ENCODE results near the gene TPH2. TPM values are rescaled to one million over a fixed set of nuclear protein-coding genes. Genes with fewer than 3 reads are reported as not detected.
A peak's percentile ranks its signal among the peaks of the same experiment; 100 is the strongest.

Gene TPH2
- polyA plus RNA-seq, 1 donor, result 0.04 TPM

GRCh38 chr12:72057330-72057914 lies 118.8 kb downstream of the TPH2 start:
- H3K4me1 ChIP-seq (ENCODE audit: control insufficient read depth, insufficient read depth, low read length), result peaks cover 7% of the 10 kb centered on the region
- H3K27ac ChIP-seq (ENCODE audit: low read length), result no peak overlapping the region
- DNase-seq, result no peak
- no peaks in the 10 kb centered on the region for H3K27me3 ChIP-seq (ENCODE audit: control insufficient read depth, insufficient read depth, low read length)
- no peaks in the 10 kb centered on the region for H3K36me3 ChIP-seq (ENCODE audit: control insufficient read depth, insufficient read depth, low read length)
- H3K4me3 ChIP-seq (ENCODE audit: low read length), result no peak overlapping the region
- H3K9me3 ChIP-seq (ENCODE audit: control insufficient read depth, low read depth, low read length), result no peaks in the 10 kb centered on the region
- WGBS (ENCODE audit: insufficient coverage, low lambda C conversion rate), result 88% methylated on average over 2 of the region's 5 CpGs

DNA sequence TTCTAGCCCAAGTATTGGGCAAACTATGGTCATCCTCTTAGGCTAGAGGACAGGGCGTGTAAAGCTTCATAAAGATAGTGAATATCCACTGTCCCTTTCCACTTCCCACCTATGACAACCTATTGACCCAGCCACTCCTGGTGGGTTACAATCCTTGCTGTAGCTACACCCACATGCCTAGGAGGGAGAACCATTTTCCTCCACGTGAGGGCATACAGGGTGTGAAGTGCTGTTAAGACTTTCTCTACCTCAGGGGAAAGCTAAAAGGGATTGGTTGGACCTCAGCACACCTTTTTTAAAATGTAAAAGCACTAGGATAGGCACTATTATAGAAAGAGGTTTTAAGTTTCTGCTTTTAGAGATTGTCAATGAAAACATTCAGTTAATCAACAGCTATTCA lies 124.4 kb downstream of the TPH2 start:
- Histone ChIP-seq H3K27ac (ENCODE audit: low read length) (no peak overlapping the region), H3K36me3 (ENCODE audit: control insufficient read depth, insufficient read depth, low read length) (no peaks in the 10 kb centered on the region), H3K4me3 (ENCODE audit: low read length) (no peak overlapping the region), H3K27me3 (ENCODE audit: control insufficient read depth, insufficient read depth, low read length) (no peaks in the 10 kb centered on the region), H3K9me3 (ENCODE audit: control insufficient read depth, low read depth, low read length) (no peaks in the 10 kb centered on the region), H3K4me1 (ENCODE audit: control insufficient read depth, insufficient read depth, low read length) (no peaks in the 10 kb centered on the region)
- DNase-seq, result peak in 1 of 2 donors; percentile 7
- WGBS (ENCODE audit: insufficient coverage, low lambda C conversion rate), result no CpG with 5 or more reads among the region's 2 CpGs

- H3K36me3 ChIP-seq (ENCODE audit: control insufficient read depth, insufficient read depth, low read length), result no peaks in the 10 kb centered on the region
- WGBS (ENCODE audit: insufficient coverage, low lambda C conversion rate), result 87% methylated on average over 2 of the region's 2 CpGs
Measured at GRCh38 chr12:72071030-72071429, 132.4 kb downstream of the TPH2 start.

DNA sequence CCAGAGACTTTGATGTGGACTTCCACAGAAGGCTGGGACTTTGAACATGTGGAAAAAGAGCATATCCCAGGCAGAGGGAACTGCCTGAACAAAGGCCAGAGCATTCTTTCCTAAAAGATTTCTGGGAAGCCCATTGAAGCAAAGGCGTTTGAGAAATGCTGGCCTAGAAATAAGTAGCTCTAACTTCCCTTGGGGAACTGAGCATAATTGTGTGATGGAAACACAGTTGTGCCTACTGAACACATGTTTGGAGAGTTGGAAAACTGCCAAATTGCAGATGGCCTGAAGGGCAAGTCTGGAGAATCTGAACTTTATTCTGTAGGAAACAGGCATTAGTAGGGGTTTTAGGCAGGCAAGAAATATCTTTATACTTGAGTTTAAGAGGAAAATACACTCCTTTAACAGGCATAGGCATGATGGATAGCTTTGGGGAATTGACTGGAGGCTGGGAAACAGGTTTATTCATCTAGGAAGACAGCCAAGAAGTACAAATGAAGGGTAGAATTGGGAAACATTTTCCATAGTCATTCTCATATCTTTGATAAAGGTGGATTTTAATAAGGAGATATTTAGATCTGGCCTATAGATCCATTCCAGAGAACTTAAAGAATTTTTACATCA lies 134.1 kb downstream of the TPH2 start:
- Histone ChIP-seq H3K9me3 (ENCODE audit: control insufficient read depth, low read depth, low read length) (peaks cover 6% of the 10 kb centered on the region), H3K4me1 (ENCODE audit: control insufficient read depth, insufficient read depth, low read length) (no peaks in the 10 kb centered on the region), H3K27me3 (ENCODE audit: control insufficient read depth, insufficient read depth, low read length) (no peaks in the 10 kb centered on the region), H3K36me3 (ENCODE audit: control insufficient read depth, insufficient read depth, low read length) (no peaks in the 10 kb centered on the region), H3K27ac (ENCODE audit: low read length) (no peak overlapping the region), H3K4me3 (ENCODE audit: low read length) (no peak overlapping the region)
- peak in 1 of 2 donors; percentile 4 for DNase-seq
- WGBS (ENCODE audit: insufficient coverage, low lambda C conversion rate), result no CpG with 5 or more reads among the region's 1 CpG

More at GRCh38 chr12:72071030-72071429, 132.4 kb downstream of the TPH2 start:
- H3K27ac ChIP-seq (ENCODE audit: low read length), result no peak overlapping the region
- no peak overlapping the region for H3K4me3 ChIP-seq (ENCODE audit: low read length)
- H3K9me3 ChIP-seq (ENCODE audit: control insufficient read depth, low read depth, low read length), result peaks cover 6% of the 10 kb centered on the region
- no peaks in the 10 kb centered on the region for H3K4me1 ChIP-seq (ENCODE audit: control insufficient read depth, insufficient read depth, low read length)
- DNase-seq, result no peak
- no peaks in the 10 kb centered on the region for H3K27me3 ChIP-seq (ENCODE audit: control insufficient read depth, insufficient read depth, low read length)

- Histone ChIP-seq H3K27ac (ENCODE audit: low read length) (no peak overlapping the region), H3K9me3 (ENCODE audit: control insufficient read depth, low read depth, low read length) (peaks cover 6% of the 10 kb centered on the region), H3K4me3 (ENCODE audit: low read length) (no peak overlapping the region), H3K4me1 (ENCODE audit: control insufficient read depth, insufficient read depth, low read length) (no peaks in the 10 kb centered on the region), H3K36me3 (ENCODE audit: control insufficient read depth, insufficient read depth, low read length) (no peaks in the 10 kb centered on the region), H3K27me3 (ENCODE audit: control insufficient read depth, insufficient read depth, low read length) (no peaks in the 10 kb centered on the region)
- DNase-seq, result no peak
- no CpG with 5 or more reads among the region's 1 CpG for WGBS (ENCODE audit: insufficient coverage, low lambda C conversion rate)
Measured at GRCh38 chr12:72074065-72074464, 135.4 kb downstream of the TPH2 start.

GRCh38 chr12:72074956-72075355 lies 136.3 kb downstream of the TPH2 start:
- H3K27ac ChIP-seq (ENCODE audit: low read length), result no peak overlapping the region
- DNase-seq, result no peak
- H3K9me3 ChIP-seq (ENCODE audit: control insufficient read depth, low read depth, low read length), result peaks cover 6% of the 10 kb centered on the region
- H3K27me3 ChIP-seq (ENCODE audit: control insufficient read depth, insufficient read depth, low read length), result no peaks in the 10 kb centered on the region
- 77% methylated on average over 2 of the region's 3 CpGs for WGBS (ENCODE audit: insufficient coverage, low lambda C conversion rate)
- no peaks in the 10 kb centered on the region for H3K36me3 ChIP-seq (ENCODE audit: control insufficient read depth, insufficient read depth, low read length)
- no peak overlapping the region for H3K4me3 ChIP-seq (ENCODE audit: low read length)
- no peaks in the 10 kb centered on the region for H3K4me1 ChIP-seq (ENCODE audit: control insufficient read depth, insufficient read depth, low read length)

DNA sequence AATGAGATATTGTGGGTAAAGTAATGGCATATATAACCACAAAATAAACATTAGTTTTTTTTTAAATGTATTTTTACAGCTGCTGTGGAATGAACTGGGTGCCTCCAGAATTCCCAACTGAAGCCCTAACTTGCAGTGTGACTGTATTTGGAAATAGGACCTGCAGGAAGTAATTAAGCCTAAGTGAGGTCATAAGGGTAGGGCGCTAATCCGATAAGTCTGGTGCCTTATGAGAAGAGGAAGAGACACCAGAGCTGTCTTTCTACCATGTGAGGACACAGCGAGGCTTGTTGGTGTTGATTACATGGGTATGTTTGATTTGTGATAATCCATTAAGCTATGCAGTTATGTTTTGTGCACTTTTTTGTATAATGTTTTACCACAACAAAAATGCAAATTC lies 136.8 kb downstream of the TPH2 start:
- WGBS (ENCODE audit: insufficient coverage, low lambda C conversion rate), result no CpG with 5 or more reads among the region's 3 CpGs
- no peaks in the 10 kb centered on the region for H3K4me1 ChIP-seq (ENCODE audit: control insufficient read depth, insufficient read depth, low read length)
- H3K4me3 ChIP-seq (ENCODE audit: low read length), result no peak overlapping the region
- H3K36me3 ChIP-seq (ENCODE audit: control insufficient read depth, insufficient read depth, low read length), result no peaks in the 10 kb centered on the region
- DNase-seq, result no peak
- no peaks in the 10 kb centered on the region for H3K27me3 ChIP-seq (ENCODE audit: control insufficient read depth, insufficient read depth, low read length)
- no peak overlapping the region for H3K27ac ChIP-seq (ENCODE audit: low read length)
- H3K9me3 ChIP-seq (ENCODE audit: control insufficient read depth, low read depth, low read length), result peaks cover 6% of the 10 kb centered on the region

GRCh38 chr12:72075891-72076557 lies 137.4 kb downstream of the TPH2 start:
- Histone ChIP-seq H3K27ac (ENCODE audit: low read length) (no peak overlapping the region), H3K4me3 (ENCODE audit: low read length) (no peak overlapping the region), H3K36me3 (ENCODE audit: control insufficient read depth, insufficient read depth, low read length) (no peaks in the 10 kb centered on the region), H3K9me3 (ENCODE audit: control insufficient read depth, low read depth, low read length) (peaks cover under 1% of the 10 kb centered on the region), H3K4me1 (ENCODE audit: control insufficient read depth, insufficient read depth, low read length) (no peaks in the 10 kb centered on the region), H3K27me3 (ENCODE audit: control insufficient read depth, insufficient read depth, low read length) (no peaks in the 10 kb centered on the region)
- DNase-seq, result no peak
- WGBS (ENCODE audit: insufficient coverage, low lambda C conversion rate), result no CpG with 5 or more reads among the region's 9 CpGs

DNA sequence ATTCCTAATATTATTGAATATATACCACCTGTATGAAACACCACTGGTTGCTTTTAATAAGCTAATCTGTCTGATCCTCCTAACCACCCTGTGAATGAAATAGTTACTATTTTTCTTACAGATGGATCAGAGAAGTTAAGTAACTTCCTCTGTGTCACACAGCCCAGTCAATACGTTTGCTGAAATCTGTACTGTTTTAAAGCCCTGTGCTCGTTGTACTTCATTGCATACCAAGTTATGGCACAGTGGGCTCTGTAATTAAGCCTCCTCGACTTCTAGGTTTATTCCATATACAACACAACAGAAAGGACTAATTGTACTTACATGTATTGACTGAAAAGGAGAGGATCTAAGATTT lies 137.9 kb downstream of the TPH2 start:
- no peaks in the 10 kb centered on the region for H3K36me3 ChIP-seq (ENCODE audit: control insufficient read depth, insufficient read depth, low read length)
- no peaks in the 10 kb centered on the region for H3K4me1 ChIP-seq (ENCODE audit: control insufficient read depth, insufficient read depth, low read length)
- H3K4me3 ChIP-seq (ENCODE audit: low read length), result no peak overlapping the region
- no CpG with 5 or more reads among the region's 3 CpGs for WGBS (ENCODE audit: insufficient coverage, low lambda C conversion rate)
- no peak for DNase-seq
- no peaks in the 10 kb centered on the region for H3K27me3 ChIP-seq (ENCODE audit: control insufficient read depth, insufficient read depth, low read length)
- no peaks in the 10 kb centered on the region for H3K9me3 ChIP-seq (ENCODE audit: control insufficient read depth, low read depth, low read length)
- no peak overlapping the region for H3K27ac ChIP-seq (ENCODE audit: low read length)

- Histone ChIP-seq H3K27me3 (ENCODE audit: control insufficient read depth, insufficient read depth, low read length) (no peaks in the 10 kb centered on the region), H3K36me3 (ENCODE audit: control insufficient read depth, insufficient read depth, low read length) (no peaks in the 10 kb centered on the region), H3K9me3 (ENCODE audit: control insufficient read depth, low read depth, low read length) (no peaks in the 10 kb centered on the region), H3K4me1 (ENCODE audit: control insufficient read depth, insufficient read depth, low read length) (no peaks in the 10 kb centered on the region), H3K4me3 (ENCODE audit: low read length) (no peak overlapping the region), H3K27ac (ENCODE audit: low read length) (no peak overlapping the region)
- no peak for DNase-seq
- WGBS (ENCODE audit: insufficient coverage, low lambda C conversion rate), result no CpG with 5 or more reads among the region's 5 CpGs
Measured at GRCh38 chr12:72077111-72077820, 138.6 kb downstream of the TPH2 start.
